ENCODE results near the gene THSD4.

The THSD4 gene

GRCh38 chr15:71290881-71291635, 175.8 kb downstream of the THSD4 start:
- peak overlapping the region in 9 of 11 experiments; percentile 7 to 88 (median 53); a peak in 18 of 22 replicates for H3K4me2 ChIP-seq

GRCh38 chr15:71291723-71292122, 176.5 kb downstream of the THSD4 start:
- Histone ChIP-seq H3K27ac (peak overlapping the region in 6 of 11 experiments; percentile 39 to 87 (median 52); a peak in 12 of 22 replicates), H3K36me3 (no peaks in the 10 kb centered on the region), H3K9ac (no peak overlapping the region), H3K4me2 (peak overlapping the region in 9 of 11 experiments; percentile 7 to 88 (median 53); a peak in 18 of 22 replicates), H3K27me3 (no peaks in the 10 kb centered on the region), H3K9me3 (replicated peaks in 1 of 11) (no peaks in the 10 kb centered on the region), H3K4me1 (peaks cover 18 to 59% (median 50%) of the 10 kb centered on the region in 10 experiments), H4K20me1 (no peaks in the 10 kb centered on the region), H3K4me3 (no peak overlapping the region)
- TF ChIP-seq Cebpa-rat (IDR thresholded peaks at IDR 0.05): no peak

More at GRCh38 chr15:71290881-71291635, 175.8 kb downstream of the THSD4 start:
- Histone ChIP-seq H4K20me1 (no peaks in the 10 kb centered on the region), H3K9ac (no peak overlapping the region), H3K36me3 (no peaks in the 10 kb centered on the region), H3K4me3 (no peak overlapping the region), H3K27ac (peak overlapping the region in 6 of 11 experiments; percentile 6 to 55 (median 47); a peak in 10 of 22 replicates), H3K9me3 (replicated peaks in 1 of 11) (no peaks in the 10 kb centered on the region), H3K27me3 (no peaks in the 10 kb centered on the region), H3K4me1 (peaks cover 14 to 53% (median 44%) of the 10 kb centered on the region in 10 experiments)
- no peak for TF ChIP-seq Cebpa-rat (IDR thresholded peaks at IDR 0.05)

- H3K27me3 ChIP-seq: no peaks in the 10 kb centered on the region
- H3K36me3 ChIP-seq: no peaks in the 10 kb centered on the region
- peak overlapping the region in 10 of 11 experiments; percentile 14 to 93 (median 88); a peak in 18 of 22 replicates for H3K27ac ChIP-seq
- H3K4me1 ChIP-seq: peaks cover 18 to 67% (median 50%) of the 10 kb centered on the region in 10 experiments
- H3K9ac ChIP-seq: peak overlapping the region in 5 of 11 experiments; percentile 36 to 72 (median 68); a peak in 7 of 22 replicates
- no peaks in the 10 kb centered on the region for H3K9me3 ChIP-seq (replicated peaks in 1 of 11)
- H3K4me2 ChIP-seq: peak overlapping the region in 9 of 11 experiments; percentile 9 to 88 (median 80); a peak in 17 of 22 replicates
- H4K20me1 ChIP-seq: no peaks in the 10 kb centered on the region
- TF ChIP-seq Cebpa-rat (IDR thresholded peaks at IDR 0.05): no peak
- H3K4me3 ChIP-seq: no peak overlapping the region
These were observed 178.5 kb downstream of the THSD4 start for GRCh38 chr15:71293723-71294122.

- TF ChIP-seq Cebpa-rat (IDR thresholded peaks at IDR 0.05): no peak
- H3K36me3 ChIP-seq: no peaks in the 10 kb centered on the region
- peaks cover 18 to 67% (median 50%) of the 10 kb centered on the region in 10 experiments for H3K4me1 ChIP-seq
- H3K27me3 ChIP-seq: no peaks in the 10 kb centered on the region
- H3K4me2 ChIP-seq: peak overlapping the region; percentile 54 to 88 (median 80); a peak in 20 of 22 replicates
- H4K20me1 ChIP-seq: no peaks in the 10 kb centered on the region
- peak overlapping the region in 8 of 11 experiments; percentile 57 to 73 (median 70); a peak in 15 of 22 replicates for H3K9ac ChIP-seq
- H3K27ac ChIP-seq: peak overlapping the region in 10 of 11 experiments; percentile 70 to 93 (median 88); a peak in 19 of 22 replicates
- no peak overlapping the region; a peak in 1 of 20 replicates for H3K4me3 ChIP-seq
- no peaks in the 10 kb centered on the region for H3K9me3 ChIP-seq (replicated peaks in 1 of 11)
These were observed 179.1 kb downstream of the THSD4 start for GRCh38 chr15:71294251-71294910.

- no peaks in the 10 kb centered on the region for H3K36me3 ChIP-seq
- H3K27ac ChIP-seq: peak overlapping the region in 10 of 11 experiments; percentile 70 to 93 (median 88); a peak in 20 of 22 replicates
These were observed 179.8 kb downstream of the THSD4 start for GRCh38 chr15:71294911-71295602.

GRCh38 chr15:71295603-71296314, 180.5 kb downstream of the THSD4 start:
- Histone ChIP-seq H3K27ac (peak overlapping the region in 9 of 11 experiments; percentile 67 to 93 (median 83); a peak in 19 of 22 replicates), H3K4me2 (peak overlapping the region; percentile 54 to 86 (median 71)), H3K9ac (peak overlapping the region in 6 of 11 experiments; percentile 14 to 64 (median 41); a peak in 8 of 22 replicates), H3K4me3 (no peak overlapping the region), H3K36me3 (no peaks in the 10 kb centered on the region), H4K20me1 (no peaks in the 10 kb centered on the region), H3K27me3 (no peaks in the 10 kb centered on the region), H3K4me1 (peaks cover 18 to 66% (median 50%) of the 10 kb centered on the region in 10 experiments), H3K9me3 (replicated peaks in 1 of 11) (no peaks in the 10 kb centered on the region)
- peak in 3 of 11 experiments; percentile 6 to 77 (median 38); a peak in 4 of 22 replicates for TF ChIP-seq Cebpa-rat (IDR thresholded peaks at IDR 0.05)

More at GRCh38 chr15:71294911-71295602, 179.8 kb downstream of the THSD4 start:
- H3K27me3 ChIP-seq: no peaks in the 10 kb centered on the region
- H3K4me3 ChIP-seq: peak overlapping the region in 2 of 10 experiments; percentile 22 to 40; a peak in 2 of 20 replicates
- no peaks in the 10 kb centered on the region for H4K20me1 ChIP-seq
- H3K9ac ChIP-seq: peak overlapping the region in 9 of 11 experiments; percentile 57 to 73 (median 68); a peak in 18 of 22 replicates
- peak overlapping the region; percentile 54 to 88 (median 80) for H3K4me2 ChIP-seq
- no peaks in the 10 kb centered on the region for H3K9me3 ChIP-seq (replicated peaks in 1 of 11)
- peaks cover 18 to 67% (median 50%) of the 10 kb centered on the region in 10 experiments for H3K4me1 ChIP-seq
- peak in 9 of 11 experiments; percentile 41 to 88 (median 80); a peak in 14 of 22 replicates for TF ChIP-seq Cebpa-rat (IDR thresholded peaks at IDR 0.05)

GRCh38 chr15:71296315-71296679, 181.0 kb downstream of the THSD4 start:
- H3K9ac ChIP-seq: peak overlapping the region in 5 of 11 experiments; percentile 14 to 64 (median 38); a peak in 7 of 22 replicates
- H3K4me1 ChIP-seq: peaks cover 18 to 60% (median 47%) of the 10 kb centered on the region in 10 experiments
- H3K27ac ChIP-seq: peak overlapping the region in 9 of 11 experiments; percentile 17 to 93 (median 80); a peak in 16 of 22 replicates
- H3K4me3 ChIP-seq: no peak overlapping the region
- no peaks in the 10 kb centered on the region for H3K36me3 ChIP-seq
- no peaks in the 10 kb centered on the region for H4K20me1 ChIP-seq
- no peaks in the 10 kb centered on the region for H3K27me3 ChIP-seq
- no peaks in the 10 kb centered on the region for H3K9me3 ChIP-seq (replicated peaks in 1 of 11)
- TF ChIP-seq Cebpa-rat (IDR thresholded peaks at IDR 0.05): no peak
- H3K4me2 ChIP-seq: peak overlapping the region; percentile 9 to 86 (median 67); a peak in 20 of 22 replicates
